Measurements from ENCODE around the gene PIK3R2.

- TF ChIP-seq MXI1 (IDR thresholded peaks at IDR 0.05; ENCODE audit: borderline replicate concordance, low read depth, low read length) (no peak), ZBTB10 (CRISPR knock-in tag; IDR thresholded peaks at IDR 0.05; ENCODE audit: borderline replicate concordance) (no peak), GABPA (IDR thresholded peaks at IDR 0.05; ENCODE audit: low read depth, low read length) (no peak), GABPA (CRISPR knock-in tag; IDR thresholded peaks at IDR 0.05; ENCODE audit: low read depth) (no peak), RFX5 (IDR thresholded peaks at IDR 0.05; ENCODE audit: low read depth, low read length) (no peak), CBX5 (CRISPR knock-in tag; IDR thresholded peaks at IDR 0.05; ENCODE audit: borderline replicate concordance) (no peak), ZSCAN29 (CRISPR knock-in tag; conservative IDR thresholded peaks at IDR 0.05) (no peak), PBX3 (CRISPR knock-in tag; IDR thresholded peaks at IDR 0.05; ENCODE audit: borderline replicate concordance) (no peak), PRPF4 (IDR thresholded peaks at IDR 0.05; ENCODE audit: low read depth, low read length, poor library complexity, severe bottlenecking) (no peak), SETDB1 (CRISPR knock-in tag; IDR thresholded peaks at IDR 0.05; ENCODE audit: borderline replicate concordance) (no peak), ZNF235 (CRISPR knock-in tag; IDR thresholded peaks at IDR 0.05; ENCODE audit: borderline replicate concordance) (no peak), EHMT2 (IDR thresholded peaks at IDR 0.05; ENCODE audit: borderline replicate concordance, low read depth, low read length) (no peak)
These were observed 27.0 kb downstream of the PIK3R2 start for GRCh38 chr19:18179957-18180356.
